GM18498 (cell line): ENCODE measurements around the gene SCN7A.
A peak's percentile ranks its signal among the peaks of the same experiment; 100 is the strongest.
"Not testable (repeated sequence)": the region's sequence is repeated elsewhere in the genome, so short reads cannot be mapped to it uniquely, and the experiment has no call there.

Source experiments
- ATAC-seq: cut with Tn5 transposase; IDR thresholded peaks from one replicate; pipeline ENCODE4 v1.9.1; 2021; ENCODE audit warnings: mild to moderate bottlenecking, moderate library complexity; ENCODE audit not compliant: unreplicated experiment

The SCN7A gene

DNA sequence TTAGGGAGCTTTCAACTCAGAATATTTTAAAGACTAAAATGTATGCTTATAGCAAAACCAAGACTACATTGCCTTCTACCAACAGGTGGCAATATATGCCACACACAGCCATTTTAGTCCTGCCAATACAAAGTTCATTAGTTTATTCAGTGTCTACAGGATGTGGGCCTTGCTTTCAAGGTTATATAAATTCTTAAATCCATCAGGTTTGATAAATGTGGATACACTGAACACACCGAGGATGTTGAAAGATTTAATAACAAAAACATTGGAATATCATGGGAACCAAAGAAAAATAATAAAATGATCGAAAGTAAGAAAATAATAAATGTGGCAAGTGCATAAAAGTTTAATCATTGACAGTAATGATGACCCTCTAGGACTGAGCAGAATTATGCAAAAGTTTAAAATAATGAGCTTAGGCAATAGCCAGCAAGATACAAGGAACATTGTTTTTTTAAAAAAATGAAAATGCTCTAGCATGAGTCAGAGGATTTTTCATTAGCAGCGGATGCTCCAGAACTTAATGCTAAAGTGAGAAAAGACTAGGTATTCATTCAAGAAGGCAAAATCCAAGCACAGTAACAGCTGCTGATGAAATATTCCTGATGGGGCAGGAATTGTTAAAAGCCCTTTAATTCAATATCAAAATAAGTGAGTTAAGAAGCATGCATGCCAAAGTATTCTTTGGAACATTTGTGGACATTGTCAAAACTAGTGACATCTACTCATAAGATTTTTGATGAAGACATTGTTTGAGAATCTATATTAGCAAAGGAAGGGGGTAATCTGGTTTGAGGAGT, 132.5 kb downstream of the SCN7A start:
- ATAC-seq, result peak; percentile 78

DNA sequence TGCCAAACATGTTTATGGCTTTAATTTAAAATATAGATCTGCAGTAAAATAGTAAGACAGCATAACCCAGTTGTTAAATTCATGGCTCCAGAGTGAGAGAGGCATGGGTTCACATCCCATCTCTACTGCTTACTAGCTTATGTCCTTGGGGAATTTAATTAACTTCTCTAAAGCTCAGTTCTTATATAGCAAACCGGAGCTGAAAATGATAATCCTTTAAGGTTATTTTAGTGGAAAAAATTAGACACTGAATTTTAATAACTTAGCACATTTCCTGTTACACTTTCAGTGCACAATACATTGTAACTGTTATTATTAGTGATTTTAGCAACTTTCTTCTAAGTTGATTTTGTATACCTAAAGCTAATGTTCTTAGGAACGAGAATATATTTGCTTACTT, 133.1 kb downstream of the SCN7A start:
- ATAC-seq, result no peak

DNA sequence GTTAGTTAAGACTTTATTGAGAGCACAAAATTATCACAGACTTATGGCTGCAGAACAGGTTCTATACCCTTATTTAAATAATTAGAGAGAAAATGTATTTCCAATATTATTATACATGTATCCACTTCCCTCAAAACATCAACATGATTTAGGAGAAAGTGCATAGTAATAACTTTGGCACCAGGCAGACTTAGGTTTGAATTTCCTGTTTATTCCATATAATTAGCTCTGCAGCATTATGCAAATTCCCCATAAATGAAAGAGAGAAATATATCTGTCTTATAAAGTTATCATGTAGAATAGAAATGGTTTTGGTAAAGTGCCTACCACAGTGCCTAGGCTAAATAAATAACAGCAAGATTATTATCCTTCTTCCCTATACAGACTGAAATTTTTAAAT, 133.6 kb downstream of the SCN7A start:
- no peak for ATAC-seq

DNA sequence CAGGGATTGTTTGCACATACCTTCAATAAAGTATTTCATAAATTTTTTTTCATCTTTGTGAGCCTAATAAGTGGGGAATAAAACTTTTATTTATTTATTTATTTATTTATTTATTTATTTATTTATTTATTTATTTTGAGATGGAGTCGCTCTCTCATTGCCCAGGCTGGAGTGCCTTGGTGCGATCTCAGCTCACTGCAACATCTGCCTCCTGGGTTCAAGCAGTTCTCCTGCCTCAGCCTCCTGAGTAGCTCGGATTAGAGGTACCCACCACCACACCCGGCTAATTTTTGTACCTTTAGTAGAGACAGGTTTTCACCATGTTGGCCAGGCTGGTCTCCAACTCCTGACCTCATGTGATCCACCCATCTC, 136.1 kb downstream of the SCN7A start:
- not testable (repeated sequence) for ATAC-seq

DNA sequence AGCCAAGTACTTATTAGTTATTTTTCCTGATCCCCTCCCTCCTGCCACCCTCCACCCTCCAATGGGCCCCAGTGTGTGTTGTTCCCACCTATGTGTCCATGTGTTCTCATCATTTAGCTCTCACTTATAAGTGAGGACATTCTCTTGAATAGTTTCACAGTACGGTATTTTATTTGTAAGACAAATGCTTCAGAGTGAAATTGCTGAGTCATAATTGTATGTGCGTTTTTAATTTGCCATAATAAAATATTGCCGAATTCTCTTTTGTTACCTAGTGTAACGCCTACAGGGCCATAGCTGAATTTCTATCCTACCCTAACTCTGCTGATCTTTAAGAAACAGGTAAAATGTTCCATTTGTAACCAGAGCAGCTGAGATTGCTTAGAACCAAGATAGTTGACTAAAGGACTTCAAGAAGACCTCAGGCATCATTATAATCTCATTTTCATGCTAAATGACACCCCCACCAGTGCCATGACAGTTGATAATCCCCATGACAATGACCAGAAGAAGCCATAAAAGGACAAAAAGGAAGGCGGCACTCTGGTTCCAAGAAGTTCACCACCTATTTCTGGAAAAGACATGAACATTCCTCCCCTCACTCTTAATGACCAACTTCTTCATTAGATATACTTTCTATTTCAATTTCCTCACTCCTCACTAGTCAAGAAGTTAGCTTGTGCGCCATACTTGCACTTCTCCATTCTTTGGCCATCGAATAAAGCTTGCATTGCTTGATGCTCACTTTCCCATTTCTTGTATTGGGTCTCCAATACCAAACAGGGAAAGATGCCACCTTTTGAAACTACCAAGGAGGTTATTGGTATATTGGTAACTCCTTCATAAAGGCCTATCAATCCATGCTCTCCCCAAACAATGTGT, 136.7 kb downstream of the SCN7A start:
- no peak for ATAC-seq
